ENCODE measurements around the gene LRGUK.
A peak's percentile ranks its signal among the peaks of the same experiment; 100 is the strongest.

LRGUK gene

DNA sequence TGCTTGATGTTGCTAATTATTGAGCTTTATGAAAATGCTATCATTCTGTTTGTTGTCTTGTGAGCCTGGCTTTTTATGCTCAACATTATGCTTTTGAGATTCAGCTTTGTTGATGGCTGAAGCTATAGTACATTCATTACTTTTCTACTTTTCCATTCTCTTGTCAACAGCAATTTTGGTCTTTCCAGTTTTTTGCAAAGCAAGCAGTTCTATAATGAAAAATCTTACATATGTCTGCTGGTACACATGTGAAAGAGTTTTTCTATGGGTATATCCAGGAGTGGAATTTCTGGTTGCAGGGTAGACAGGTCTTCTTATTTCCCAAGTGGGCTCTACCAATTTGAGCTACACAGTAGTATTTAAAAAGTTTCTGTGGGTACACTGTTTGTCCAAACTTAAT is 152.8 kb downstream of the LRGUK start:
- H3K23ac ChIP-seq (ENCODE audit: low read depth, low read length, poor library complexity): no peak overlapping the region
- no peak for DNase-seq (ENCODE audit: low spot score)
- no peak overlapping the region for H3K4me3 ChIP-seq (ENCODE audit: low read length in 2 of 2)
- no peak overlapping the region for H3K9ac ChIP-seq (ENCODE audit: low read depth, low read length, poor library complexity)
- no peak overlapping the region for H4K91ac ChIP-seq (ENCODE audit: low read depth, low read length, poor library complexity)
- H2BK120ac ChIP-seq (ENCODE audit: low read depth, low read length): no peak overlapping the region
- no peak overlapping the region for H2BK15ac ChIP-seq (ENCODE audit: low read length)
- no peak overlapping the region for H2AFZ ChIP-seq (ENCODE audit: low read length)
- no peaks in the 10 kb centered on the region for H3K9me3 ChIP-seq (replicated peaks in 1 of 2; ENCODE audit: control insufficient read depth in 2 of 2, insufficient read depth in 1 of 2, low read depth in 1 of 2, low read length in 2 of 2)
- H2BK5ac ChIP-seq (ENCODE audit: low read length): no peak overlapping the region
- no peak overlapping the region for H4K8ac ChIP-seq (ENCODE audit: low read depth, low read length)
- no peaks in the 10 kb centered on the region for H3K4me1 ChIP-seq (ENCODE audit: control insufficient read depth in 2 of 2, insufficient read depth in 1 of 2, low read depth in 1 of 2, low read length in 2 of 2)
- H3K4me2 ChIP-seq (ENCODE audit: insufficient read depth, low read length, poor library complexity, severe bottlenecking): no peak overlapping the region
- no peak overlapping the region for H2AK5ac ChIP-seq (ENCODE audit: low read depth, low read length)
- no peak overlapping the region for H2BK12ac ChIP-seq (ENCODE audit: low read length)
- no peaks in the 10 kb centered on the region for H3K36me3 ChIP-seq (replicated peaks in 1 of 2; ENCODE audit: control insufficient read depth in 2 of 2, insufficient read depth in 2 of 2, low read length in 2 of 2)
- H3K4ac ChIP-seq (ENCODE audit: low read length): no peak overlapping the region
- H3K14ac ChIP-seq (ENCODE audit: low read length): no peak overlapping the region
- H3K18ac ChIP-seq (ENCODE audit: low read length): no peak overlapping the region
- no peaks in the 10 kb centered on the region for H3K27me3 ChIP-seq (ENCODE audit: control insufficient read depth in 3 of 3, insufficient read depth in 3 of 3, low read depth in 1 of 3, low read length in 3 of 3)
- no peak overlapping the region for H3K27ac ChIP-seq (replicated peaks; ENCODE audit: low read length)
- no peaks in the 10 kb centered on the region for H3K79me1 ChIP-seq (ENCODE audit: low read depth, low read length)

DNA sequence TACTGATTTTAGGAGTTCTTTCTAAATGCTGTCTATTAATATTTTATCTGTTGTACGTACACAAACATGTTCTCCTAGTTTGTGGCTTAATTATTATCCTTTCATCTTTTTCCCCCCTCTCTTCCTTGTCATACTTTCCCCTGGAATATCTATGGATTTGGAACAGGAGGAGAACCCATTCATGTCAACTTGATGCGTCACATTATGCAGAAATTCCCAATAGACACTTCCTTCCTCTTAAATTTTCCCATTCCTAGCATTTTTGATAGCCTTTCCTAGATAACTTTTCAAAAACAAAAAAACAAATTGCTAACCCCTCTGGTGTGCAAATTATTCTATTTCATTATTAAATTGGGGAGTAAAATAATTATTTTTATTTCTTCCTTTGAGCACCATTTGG is 153.4 kb downstream of the LRGUK start:
- no peak overlapping the region for H3K14ac ChIP-seq (ENCODE audit: low read length)
- no CpG with 5 or more reads among the region's 2 CpGs for WGBS, 2 donors (ENCODE audit: extremely low coverage in 2 of 2, insufficient read length in 2 of 2, insufficient replicate concordance in 1 of 2)

DNA sequence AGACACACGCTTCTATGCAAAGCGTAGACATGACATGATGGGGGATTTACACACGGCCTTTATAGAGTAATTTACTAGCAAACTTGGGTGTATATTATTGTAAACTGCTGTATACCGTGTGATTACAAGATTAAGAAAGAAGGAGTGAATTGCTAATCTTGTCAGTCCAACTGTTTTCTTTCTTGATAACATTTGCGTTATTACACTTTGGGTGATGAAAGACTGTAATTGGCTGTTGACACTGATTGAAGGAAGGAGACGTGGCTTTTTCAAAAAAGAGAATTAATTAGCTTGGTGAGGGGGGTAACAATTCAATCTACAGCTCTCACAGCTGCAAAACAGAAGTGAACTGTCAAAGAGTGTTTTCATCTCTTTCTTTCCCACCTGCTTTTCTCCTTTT is 156.9 kb downstream of the LRGUK start:
- H3K4me1 ChIP-seq (ENCODE audit: control insufficient read depth in 2 of 2, insufficient read depth in 1 of 2, low read depth in 1 of 2, low read length in 2 of 2): peaks cover 0 to 2% of the 10 kb centered on the region in 2 donors

More for the DNA sequence above, 153.4 kb downstream of the LRGUK start:
- Histone ChIP-seq H2BK12ac (ENCODE audit: low read length) (no peak overlapping the region), H3K4ac (ENCODE audit: low read length) (no peak overlapping the region), H2AFZ (ENCODE audit: low read length) (no peak overlapping the region), H3K9ac (ENCODE audit: low read depth, low read length, poor library complexity) (no peak overlapping the region), H3K27ac (replicated peaks; ENCODE audit: low read length) (no peak overlapping the region), H3K23ac (ENCODE audit: low read depth, low read length, poor library complexity) (no peak overlapping the region), H3K4me3 (ENCODE audit: low read length in 2 of 2) (no peak overlapping the region), H3K9me3 (replicated peaks in 1 of 2; ENCODE audit: control insufficient read depth in 2 of 2, insufficient read depth in 1 of 2, low read depth in 1 of 2, low read length in 2 of 2) (no peaks in the 10 kb centered on the region), H3K4me2 (ENCODE audit: insufficient read depth, low read length, poor library complexity, severe bottlenecking) (no peak overlapping the region), H4K8ac (ENCODE audit: low read depth, low read length) (no peak overlapping the region), H4K91ac (ENCODE audit: low read depth, low read length, poor library complexity) (no peak overlapping the region), H2BK120ac (ENCODE audit: low read depth, low read length) (no peak overlapping the region), H2BK15ac (ENCODE audit: low read length) (no peak overlapping the region), H3K36me3 (replicated peaks in 1 of 2; ENCODE audit: control insufficient read depth in 2 of 2, insufficient read depth in 2 of 2, low read length in 2 of 2) (no peaks in the 10 kb centered on the region), H2AK5ac (ENCODE audit: low read depth, low read length) (no peak overlapping the region), H2BK5ac (ENCODE audit: low read length) (no peak overlapping the region), H3K18ac (ENCODE audit: low read length) (no peak overlapping the region), H3K79me1 (ENCODE audit: low read depth, low read length) (no peaks in the 10 kb centered on the region), H3K4me1 (ENCODE audit: control insufficient read depth in 2 of 2, insufficient read depth in 1 of 2, low read depth in 1 of 2, low read length in 2 of 2) (no peaks in the 10 kb centered on the region), H3K27me3 (ENCODE audit: control insufficient read depth in 3 of 3, insufficient read depth in 3 of 3, low read depth in 1 of 3, low read length in 3 of 3) (no peaks in the 10 kb centered on the region)
- no peak for DNase-seq (ENCODE audit: low spot score)

DNA sequence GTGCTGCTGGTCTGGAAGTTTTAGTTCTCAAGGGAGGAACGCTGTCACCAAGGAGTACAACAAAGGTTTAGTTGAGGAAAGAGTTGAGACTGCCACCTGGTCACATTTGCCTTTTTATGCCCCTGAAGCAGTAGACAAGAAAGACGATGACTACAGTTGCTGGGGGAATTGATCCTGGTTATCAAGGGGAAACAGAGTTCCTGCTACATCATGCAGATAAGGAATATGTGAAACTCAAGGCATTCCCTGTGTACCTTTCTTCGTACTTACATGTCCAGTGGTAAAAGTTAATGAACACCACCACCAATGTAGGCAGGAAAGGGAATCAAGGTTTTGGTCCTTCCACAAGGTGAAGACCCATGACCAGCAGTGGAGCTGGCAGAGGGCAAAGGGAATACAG is 157.8 kb downstream of the LRGUK start:
- Histone ChIP-seq H3K4me1 (ENCODE audit: control insufficient read depth in 2 of 2, insufficient read depth in 1 of 2, low read depth in 1 of 2, low read length in 2 of 2) (peaks cover 0 to 2% of the 10 kb centered on the region in 2 donors), H3K79me1 (ENCODE audit: low read depth, low read length) (no peaks in the 10 kb centered on the region), H2AFZ (ENCODE audit: low read length) (no peak overlapping the region), H3K23ac (ENCODE audit: low read depth, low read length, poor library complexity) (no peak overlapping the region), H3K27me3 (ENCODE audit: control insufficient read depth in 3 of 3, insufficient read depth in 3 of 3, low read depth in 1 of 3, low read length in 3 of 3) (no peaks in the 10 kb centered on the region), H2BK15ac (ENCODE audit: low read length) (no peak overlapping the region), H3K9me3 (replicated peaks in 1 of 2; ENCODE audit: control insufficient read depth in 2 of 2, insufficient read depth in 1 of 2, low read depth in 1 of 2, low read length in 2 of 2) (no peaks in the 10 kb centered on the region), H2BK12ac (ENCODE audit: low read length) (no peak overlapping the region), H3K18ac (ENCODE audit: low read length) (no peak overlapping the region), H2BK5ac (ENCODE audit: low read length) (no peak overlapping the region), H2BK120ac (ENCODE audit: low read depth, low read length) (no peak overlapping the region), H3K4me3 (ENCODE audit: low read length in 2 of 2) (no peak overlapping the region), H4K91ac (ENCODE audit: low read depth, low read length, poor library complexity) (no peak overlapping the region), H3K4me2 (ENCODE audit: insufficient read depth, low read length, poor library complexity, severe bottlenecking) (no peak overlapping the region), H3K27ac (replicated peaks; ENCODE audit: low read length) (no peak overlapping the region), H3K14ac (ENCODE audit: low read length) (no peak overlapping the region), H2AK5ac (ENCODE audit: low read depth, low read length) (no peak overlapping the region), H4K8ac (ENCODE audit: low read depth, low read length) (no peak overlapping the region), H3K9ac (ENCODE audit: low read depth, low read length, poor library complexity) (peak overlapping the region; percentile 24), H3K4ac (ENCODE audit: low read length) (no peak overlapping the region), H3K36me3 (replicated peaks in 1 of 2; ENCODE audit: control insufficient read depth in 2 of 2, insufficient read depth in 2 of 2, low read length in 2 of 2) (no peaks in the 10 kb centered on the region)
- no CpG with 5 or more reads among the region's 3 CpGs for WGBS, 2 donors (ENCODE audit: extremely low coverage in 2 of 2, insufficient read length in 2 of 2, insufficient replicate concordance in 1 of 2)
- no peak for DNase-seq (ENCODE audit: low spot score)

More for the DNA sequence above, 156.9 kb downstream of the LRGUK start:
- no peaks in the 10 kb centered on the region for H3K27me3 ChIP-seq (ENCODE audit: control insufficient read depth in 3 of 3, insufficient read depth in 3 of 3, low read depth in 1 of 3, low read length in 3 of 3)
- H2BK12ac ChIP-seq (ENCODE audit: low read length): no peak overlapping the region
- no peak overlapping the region for H3K23ac ChIP-seq (ENCODE audit: low read depth, low read length, poor library complexity)
- H3K4me3 ChIP-seq (ENCODE audit: low read length in 2 of 2): no peak overlapping the region
- no peaks in the 10 kb centered on the region for H3K79me1 ChIP-seq (ENCODE audit: low read depth, low read length)
- no peak overlapping the region for H3K14ac ChIP-seq (ENCODE audit: low read length)
- H3K18ac ChIP-seq (ENCODE audit: low read length): no peak overlapping the region
- H2BK15ac ChIP-seq (ENCODE audit: low read length): no peak overlapping the region
- no peak for DNase-seq (ENCODE audit: low spot score)
- WGBS, 2 donors (ENCODE audit: extremely low coverage in 2 of 2, insufficient read length in 2 of 2, insufficient replicate concordance in 1 of 2): no CpG with 5 or more reads among the region's 6 CpGs
- no peak overlapping the region for H4K91ac ChIP-seq (ENCODE audit: low read depth, low read length, poor library complexity)
- no peak overlapping the region for H2AFZ ChIP-seq (ENCODE audit: low read length)
- no peak overlapping the region for H3K9ac ChIP-seq (ENCODE audit: low read depth, low read length, poor library complexity)
- H4K8ac ChIP-seq (ENCODE audit: low read depth, low read length): no peak overlapping the region
- H2BK120ac ChIP-seq (ENCODE audit: low read depth, low read length): no peak overlapping the region
- H2BK5ac ChIP-seq (ENCODE audit: low read length): no peak overlapping the region
- H3K9me3 ChIP-seq (replicated peaks in 1 of 2; ENCODE audit: control insufficient read depth in 2 of 2, insufficient read depth in 1 of 2, low read depth in 1 of 2, low read length in 2 of 2): no peaks in the 10 kb centered on the region
- H3K36me3 ChIP-seq (replicated peaks in 1 of 2; ENCODE audit: control insufficient read depth in 2 of 2, insufficient read depth in 2 of 2, low read length in 2 of 2): no peaks in the 10 kb centered on the region
- no peak overlapping the region for H3K27ac ChIP-seq (replicated peaks; ENCODE audit: low read length)
- H3K4ac ChIP-seq (ENCODE audit: low read length): no peak overlapping the region
- H3K4me2 ChIP-seq (ENCODE audit: insufficient read depth, low read length, poor library complexity, severe bottlenecking): no peak overlapping the region
- no peak overlapping the region for H2AK5ac ChIP-seq (ENCODE audit: low read depth, low read length)

Data from neuronal stem cell (in vitro differentiated cells).